SK-N-MC (cell line): ENCODE results near the gene MDN1.

Experiments
- EZH2 ChIP-seq: fragments of 200-600 bp; sonication (generic); IDR thresholded peaks from one replicate; pipeline ENCODE4 v1.6.1; 2017; ENCODE audit warnings: antibody characterized with exemption
- POLR2AphosphoS5 ChIP-seq: IDR thresholded peaks from 2 replicates; pipeline ENCODE4 v1.6.1; 2012; ENCODE audit warnings: mild to moderate bottlenecking, low read depth, low read length, borderline replicate concordance

DNA sequence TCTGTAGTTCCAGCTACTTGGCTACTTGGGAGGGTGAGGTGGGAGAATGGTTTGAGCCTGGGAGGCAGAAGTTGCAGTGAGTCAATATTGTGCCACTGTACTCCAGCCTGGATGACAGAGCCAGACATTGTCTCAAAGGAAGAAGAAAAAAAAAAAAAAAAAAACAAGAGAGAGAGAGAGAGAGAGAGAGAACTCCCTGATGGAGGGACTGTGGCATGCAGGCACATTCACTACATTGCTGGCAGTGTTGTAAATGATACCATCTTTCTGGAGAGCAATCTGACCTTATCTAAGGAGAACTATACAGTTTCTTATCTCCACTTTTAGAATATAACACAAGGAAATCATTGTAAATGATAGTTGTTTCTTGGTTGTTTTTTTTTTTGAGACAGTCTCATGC lies 85.1 kb downstream of the MDN1 start:
- TF ChIP-seq EZH2 (no peak), POLR2AphosphoS5 (no peak)
